Vagina (tissue), 2 donors: ENCODE measurements around the gene RBM26.

Experiments
- CTCF ChIP-seq, 3 experiments: fragments of 450-650 bp in 2 of 3; fragments of 200-600 bp in 1 of 3; sonication (generic) in 1 of 3; IDR thresholded peaks; one replicate each; pipeline ENCODE4 v1.5.1; 2017 to 2019; ENCODE audit warnings: antibody characterized with exemption in 3 of 3, mild to moderate bottlenecking in 2 of 3, moderate library complexity in 2 of 3
- POLR2A ChIP-seq, 2 donors: fragments of 450-650 bp; IDR thresholded peaks; one replicate each; pipeline ENCODE4 v1.6.1; 2017; ENCODE audit warnings: antibody characterized with exemption in 2 of 2, mild to moderate bottlenecking in 2 of 2, moderate library complexity in 2 of 2
- POLR2AphosphoS5 ChIP-seq, 2 donors: sonication (generic); formaldehyde crosslinking; IDR thresholded peaks; one replicate each; pipeline ENCODE4 v1.9.0; 2017; ENCODE audit warnings: antibody characterized with exemption in 2 of 2, mild to moderate bottlenecking in 2 of 2, low read depth in 1 of 2; ENCODE audit not compliant: insufficient read depth in 1 of 2

- TF ChIP-seq CTCF (IDR thresholded peaks at IDR 0.05) (no peak), POLR2AphosphoS5 (IDR thresholded peaks at IDR 0.05; ENCODE audit: insufficient read depth in 1 of 2, low read depth in 1 of 2) (no peak), POLR2A (IDR thresholded peaks at IDR 0.05) (no peak)
Observed at GRCh38 chr13:79340490-79340889, 65.6 kb downstream of the RBM26 start.
